Breast epithelium (tissue), 3 donors: ENCODE results near the gene FNIP2.

Experiments
- POLR2A ChIP-seq: fragments of 450-650 bp; IDR thresholded peaks from one replicate; pipeline ENCODE4 v1.6.1; 2016; ENCODE audit warnings: antibody characterized with exemption, mild to moderate bottlenecking, moderate library complexity
- POLR2AphosphoS5 ChIP-seq, 3 donors: sonication (generic); formaldehyde crosslinking; IDR thresholded peaks; one replicate each; pipeline ENCODE4 v1.6.1; 2017; ENCODE audit warnings: antibody characterized with exemption in 3 of 3
- TF ChIP-seq, protein P1 (sequence below), 3 donors: fragments of 450-650 bp; IDR thresholded peaks; one replicate each; pipeline ENCODE4 v1.5.1; 2016 to 2017; ENCODE audit warnings: antibody characterized with exemption in 3 of 3, mild to moderate bottlenecking in 3 of 3, moderate library complexity in 3 of 3

- TF ChIP-seq, protein P1, sequence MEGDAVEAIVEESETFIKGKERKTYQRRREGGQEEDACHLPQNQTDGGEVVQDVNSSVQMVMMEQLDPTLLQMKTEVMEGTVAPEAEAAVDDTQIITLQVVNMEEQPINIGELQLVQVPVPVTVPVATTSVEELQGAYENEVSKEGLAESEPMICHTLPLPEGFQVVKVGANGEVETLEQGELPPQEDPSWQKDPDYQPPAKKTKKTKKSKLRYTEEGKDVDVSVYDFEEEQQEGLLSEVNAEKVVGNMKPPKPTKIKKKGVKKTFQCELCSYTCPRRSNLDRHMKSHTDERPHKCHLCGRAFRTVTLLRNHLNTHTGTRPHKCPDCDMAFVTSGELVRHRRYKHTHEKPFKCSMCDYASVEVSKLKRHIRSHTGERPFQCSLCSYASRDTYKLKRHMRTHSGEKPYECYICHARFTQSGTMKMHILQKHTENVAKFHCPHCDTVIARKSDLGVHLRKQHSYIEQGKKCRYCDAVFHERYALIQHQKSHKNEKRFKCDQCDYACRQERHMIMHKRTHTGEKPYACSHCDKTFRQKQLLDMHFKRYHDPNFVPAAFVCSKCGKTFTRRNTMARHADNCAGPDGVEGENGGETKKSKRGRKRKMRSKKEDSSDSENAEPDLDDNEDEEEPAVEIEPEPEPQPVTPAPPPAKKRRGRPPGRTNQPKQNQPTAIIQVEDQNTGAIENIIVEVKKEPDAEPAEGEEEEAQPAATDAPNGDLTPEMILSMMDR (IDR thresholded peaks at IDR 0.05) = no peak
- no peak for TF ChIP-seq POLR2AphosphoS5 (IDR thresholded peaks at IDR 0.05)
- TF ChIP-seq POLR2A = no peak
These were observed 121.5 kb downstream of the FNIP2 start for GRCh38 chr4:158890294-158890693.
